ENCODE measurements around the gene TXNIP.
A peak's percentile ranks its signal among the peaks of the same experiment; 100 is the strongest.

TXNIP gene

GRCh38 chr1:146007489-146008133, 11.2 kb upstream of the TXNIP start:
- TF ChIP-seq CTCF (IDR thresholded peaks at IDR 0.05; ENCODE audit: control insufficient read depth, extremely low read depth, insufficient read depth), result no peak
- no peak overlapping the region for H3K4me3 ChIP-seq (ENCODE audit: low read depth, low read length)
- DNase-seq (ENCODE audit: low read depth), result no peak

GRCh38 chr1:146001709-146002108, 5.3 kb upstream of the TXNIP start:
- DNase-seq (ENCODE audit: low read depth), result no peak
- no peak overlapping the region for H3K4me3 ChIP-seq (ENCODE audit: low read depth, low read length)
- no peak for TF ChIP-seq CTCF (IDR thresholded peaks at IDR 0.05; ENCODE audit: control insufficient read depth, extremely low read depth, insufficient read depth)

- peak; percentile 89 for DNase-seq (ENCODE audit: low read depth)
- H3K4me3 ChIP-seq (ENCODE audit: low read depth, low read length), result peak overlapping the region; percentile 18
- no peak for TF ChIP-seq CTCF (IDR thresholded peaks at IDR 0.05; ENCODE audit: control insufficient read depth, extremely low read depth, insufficient read depth)
Measured at GRCh38 chr1:145999321-146000024, 3.1 kb upstream of the TXNIP start.

GRCh38 chr1:145997718-145998023, 1.3 kb upstream of the TXNIP start:
- no peak for DNase-seq (ENCODE audit: low read depth)
- H3K4me3 ChIP-seq (ENCODE audit: low read depth, low read length), result peak overlapping the region; percentile 86
- TF ChIP-seq CTCF (IDR thresholded peaks at IDR 0.05; ENCODE audit: control insufficient read depth, extremely low read depth, insufficient read depth), result no peak

GRCh38 chr1:145997016-145997717, 788 bp upstream of the TXNIP start:
- TF ChIP-seq CTCF (IDR thresholded peaks at IDR 0.05; ENCODE audit: control insufficient read depth, extremely low read depth, insufficient read depth), result no peak
- H3K4me3 ChIP-seq (ENCODE audit: low read depth, low read length), result peak overlapping the region; percentile 86
- no peak for DNase-seq (ENCODE audit: low read depth)

GRCh38 chr1:145995964-145996432, 381 bp downstream of the TXNIP start:
- peak overlapping the region; percentile 86 for H3K4me3 ChIP-seq (ENCODE audit: low read depth, low read length)
- DNase-seq (ENCODE audit: low read depth), result no peak
- no peak for TF ChIP-seq CTCF (IDR thresholded peaks at IDR 0.05; ENCODE audit: control insufficient read depth, extremely low read depth, insufficient read depth)
